GM12878 (cell line): ENCODE data around the gene FITM1. TPM values are rescaled to one million over a fixed set of nuclear protein-coding genes. Genes with fewer than 3 reads are reported as not detected.

ENCODE experiments used
- ATAC-seq: fragments of 200-7000 bp; cut with Tn5 transposase; 3 replicates; pipeline ENCODE4 v1.9.1; 2020; ENCODE audit warnings: mild to moderate bottlenecking, moderate library complexity
- BruUV-seq: library from RNA; stranded (reverse); fragments of 400-500 nt; replicated peaks from 2 replicates; lab custom pipeline; 2021; lab: Mats Ljungman, UMichigan
- CTCF ChIA-PET: fragments of 300-600 bp; sonication (Branson Sonifier 250); formaldehyde crosslinking; extraction: SDS; loops from one replicate; lab custom pipeline; 2021; ENCODE audit warnings: inconsistent platforms; lab: Yijun Ruan, JAX
- POLR2A ChIA-PET: fragments of 350-600 bp; formaldehyde crosslinking; extraction: SDS; loops from one replicate; lab custom pipeline; 2021; ENCODE audit warnings: inconsistent platforms; lab: Charles Lee
- RAD21 ChIA-PET: fragments of 300-600 bp; sonication (Branson Sonifier 250); formaldehyde crosslinking; loops from one replicate; lab custom pipeline; 2023; ENCODE audit warnings: antibody characterized with exemption; ENCODE audit not compliant: unreplicated experiment; lab: Charles Lee
- SMC1A ChIA-PET: fragments of 300-600 bp; sonication (Branson Sonifier 250); formaldehyde crosslinking; loops from one replicate; lab custom pipeline; 2023; ENCODE audit not compliant: unreplicated experiment, uncharacterized antibody; lab: Charles Lee
- DNase-seq: peaks from one replicate; pipeline ENCODE4 v3.0.0-alpha.2; 2011; ENCODE audit warnings: low read depth, low spot score
- FAIRE-seq: peaks from 3 replicates; lab custom pipeline; 2011; peaks lifted over from hg19 to GRCh38; lab: Jason Lieb, UNC
- H2AFZ ChIP-seq: 2 replicates; pipeline ENCODE4 v1.6.0; 2011; ENCODE audit warnings: low read depth, low read length, control low read depth; ENCODE audit not compliant: control insufficient read depth
- H3K27ac ChIP-seq: 2 replicates; pipeline ENCODE4 v1.5.1; 2011; ENCODE audit warnings: control low read depth; ENCODE audit not compliant: control insufficient read depth, insufficient read depth
- H3K27me3 ChIP-seq, 2 experiments: replicated peaks in 1 of 2; 2 replicates each; pipeline versions ENCODE4 v1.6.0 to v1.6.1; 2011; ENCODE audit warnings: low read length in 1 of 2; ENCODE audit not compliant: control insufficient read depth in 2 of 2, insufficient read depth in 2 of 2
- H3K36me3 ChIP-seq, 2 experiments: 2 replicates each; pipeline ENCODE4 v1.5.1; 2011; ENCODE audit warnings: low read length in 1 of 2; ENCODE audit not compliant: control insufficient read depth in 2 of 2, insufficient read depth in 2 of 2
- H3K4me1 ChIP-seq: 2 replicates; pipeline ENCODE4 v1.6.1; 2011; ENCODE audit warnings: mild to moderate bottlenecking, low read length, moderate library complexity, mixed read lengths; ENCODE audit not compliant: control insufficient read depth, insufficient read depth
- H3K4me2 ChIP-seq: 2 replicates; pipeline ENCODE4 v1.6.0; 2011; ENCODE audit warnings: control low read depth; ENCODE audit not compliant: control insufficient read depth, insufficient read depth
- H3K4me3 ChIP-seq: fragments of 200-600 bp; sonication (generic); 2 replicates; pipeline ENCODE4 v1.5.1; 2016
- H3K79me2 ChIP-seq: 2 replicates; pipeline ENCODE4 v1.6.0; 2011; ENCODE audit warnings: low read length; ENCODE audit not compliant: control insufficient read depth, insufficient read depth
- H3K9ac ChIP-seq: 2 replicates; pipeline ENCODE4 v1.8.0; 2011; ENCODE audit warnings: low read length, control low read depth, mixed read lengths; ENCODE audit not compliant: control insufficient read depth, insufficient read depth
- H3K9me3 ChIP-seq: replicated peaks from 3 replicates; pipeline ENCODE4 v1.5.1; 2011; ENCODE audit warnings: mild to moderate bottlenecking, low read length; ENCODE audit not compliant: control insufficient read depth, insufficient read depth
- H4K20me1 ChIP-seq: 2 replicates; pipeline ENCODE4 v1.6.0; 2011; ENCODE audit not compliant: control insufficient read depth, insufficient read depth
- CHD1 ChIP-seq: IDR thresholded peaks from 2 replicates; pipeline ENCODE4 v1.6.1; 2012; ENCODE audit warnings: low read depth, low read length, improper control_type of control experiment
- EED ChIP-seq: sonication (generic); IDR thresholded peaks from 2 replicates; pipeline ENCODE4 v1.6.1; 2016; ENCODE audit warnings: antibody characterized with exemption, low read depth
- ETV6 ChIP-seq, 2 experiments: fragments of 450-650 bp in 1 of 2; IDR thresholded peaks in 1 of 2; conservative IDR thresholded peaks in 1 of 2; 2 replicates each; pipeline ENCODE4 v1.6.1; 2014; ENCODE audit warnings: antibody characterized with exemption in 1 of 2, borderline replicate concordance in 1 of 2, low read depth in 1 of 2, mild to moderate bottlenecking in 1 of 2, moderate library complexity in 1 of 2
- IKZF1 ChIP-seq: fragments of 450-650 bp; conservative IDR thresholded peaks from 2 replicates; pipeline ENCODE4 v1.6.1; 2017; ENCODE audit warnings: antibody characterized with exemption, mild to moderate bottlenecking
- LARP7 ChIP-seq: fragments of 450-650 bp; IDR thresholded peaks from 2 replicates; pipeline ENCODE4 v1.6.1; 2017; ENCODE audit warnings: mild to moderate bottlenecking
- MXI1 ChIP-seq: fragments of 150-350 bp; IDR thresholded peaks from 2 replicates; pipeline ENCODE4 v1.6.1; 2011; ENCODE audit warnings: low read depth, mild to moderate bottlenecking, inconsistent platforms, low read length, improper control_type of control experiment
- MYC ChIP-seq: IDR thresholded peaks from 2 replicates; pipeline ENCODE4 v1.6.1; 2011; ENCODE audit warnings: mild to moderate bottlenecking, low read length, moderate library complexity, inconsistent platforms; ENCODE audit not compliant: insufficient read depth, insufficient replicate concordance, insufficient read length, severe bottlenecking
- NR2F1 ChIP-seq: fragments of 450-650 bp; conservative IDR thresholded peaks from 2 replicates; pipeline ENCODE4 v1.6.1; 2017; ENCODE audit warnings: mild to moderate bottlenecking
- PAX5 ChIP-seq: IDR thresholded peaks from 2 replicates; pipeline ENCODE4 v1.6.1; 2011; ENCODE audit warnings: low read depth, low read length, borderline replicate concordance
- PML ChIP-seq: IDR thresholded peaks from 2 replicates; pipeline ENCODE4 v1.6.1; 2012; ENCODE audit warnings: low read length, inconsistent platforms
- RB1 ChIP-seq: fragments of 450-650 bp; formaldehyde crosslinking; IDR thresholded peaks from 2 replicates; pipeline ENCODE4 v1.6.1; 2017; ENCODE audit warnings: mild to moderate bottlenecking, borderline replicate concordance
- SMARCA5 ChIP-seq: fragments of 450-650 bp; IDR thresholded peaks from 2 replicates; pipeline ENCODE4 v1.6.1; 2017; ENCODE audit warnings: mild to moderate bottlenecking
- SPI1 ChIP-seq: IDR thresholded peaks from 2 replicates; pipeline ENCODE4 v1.6.1; 2011; ENCODE audit warnings: low read depth, mild to moderate bottlenecking, low read length, moderate library complexity, borderline replicate concordance; ENCODE audit not compliant: insufficient read depth
- ZNF274 ChIP-seq: IDR thresholded peaks from one replicate; pipeline ENCODE4 v1.8.0; 2011; ENCODE audit not compliant: insufficient read length, insufficient read depth
- ZNF384 ChIP-seq: IDR thresholded peaks from 2 replicates; pipeline ENCODE4 v1.6.1; 2012; ENCODE audit warnings: low read depth, mild to moderate bottlenecking, low read length, improper control_type of control experiment, borderline replicate concordance
- ZSCAN29 ChIP-seq: fragments of 450-650 bp; IDR thresholded peaks from 2 replicates; pipeline ENCODE4 v1.6.1; 2017; ENCODE audit warnings: mild to moderate bottlenecking, moderate library complexity
- WGBS: methylation state at CpG from one replicate; pipeline ENCODE4 v1.1.6; 2016; ENCODE audit warnings: low lambda C conversion rate; ENCODE audit not compliant: insufficient replicate concordance, insufficient coverage; ENCODE audit errors: missing lambda C conversion rate; 5-methylcytosine and 5-hydroxymethylcytosine counted together
- in situ Hi-C: fragments of 300-500 bp; cut with MboI; formaldehyde crosslinking; loops from 9 replicates; pipeline ENCODE4 v1.14.3; 2018; ENCODE audit warnings: mixed read lengths
- intact Hi-C: fragments of 100-400 bp; cut with micrococcal nuclease; formaldehyde crosslinking; loops from one replicate; pipeline ENCODE4 v1.14.2; 2022; ENCODE audit not compliant: unreplicated experiment
- polyA plus RNA-seq, 11 experiments: library from polyadenylated mRNA; depleted of rRNA in 4 of 11; unstranded in 6 of 11; stranded (reverse) in 5 of 11; fragments of >200 nt; fragmentation: Nextera tagmentation in 4 of 11; fragmentation: Illumina TruSeq in 1 of 11; extraction: Ambion mirVana in 4 of 11; extraction: Trizol in 1 of 11; gene quantifications; 1 replicate in 1 of 11; 2 replicates in 10 of 11; pipeline versions ENCODE4 v1.2.1 to v1.2.3, GENCODE V29; 2011 to 2016; ENCODE audit warnings: inconsistent platforms in 2 of 11, missing spikeins in 2 of 11, low read depth in 1 of 11
- total RNA-seq, 4 experiments: library from RNA; depleted of rRNA in 3 of 4; stranded (reverse); fragments of >200 nt in 3 of 4; fragmentation: Illumina TruSeq in 1 of 4; extraction: Trizol in 1 of 4; gene quantifications; 2 replicates each; pipeline versions ENCODE4 v1.2.1 to v1.2.3, GENCODE V29; 2013 to 2021
- TF ChIP-seq, protein P1 (sequence below): fragments of 450-650 bp; IDR thresholded peaks from 2 replicates; pipeline ENCODE4 v1.6.1; 2016; ENCODE audit warnings: mild to moderate bottlenecking
- TF ChIP-seq, protein P2 (sequence below): fragments of 450-650 bp; conservative IDR thresholded peaks from 2 replicates; pipeline ENCODE4 v1.6.1; 2017; ENCODE audit warnings: mild to moderate bottlenecking, moderate library complexity

Gene FITM1
- total and polyA plus RNA-seq, 10 of the 15 experiments (the other 5 are each of a cell fraction or from before 2014, with no cell fraction given), result 0.11 to 1.9 (median 0.45) TPM; not detected in 2

DNA sequence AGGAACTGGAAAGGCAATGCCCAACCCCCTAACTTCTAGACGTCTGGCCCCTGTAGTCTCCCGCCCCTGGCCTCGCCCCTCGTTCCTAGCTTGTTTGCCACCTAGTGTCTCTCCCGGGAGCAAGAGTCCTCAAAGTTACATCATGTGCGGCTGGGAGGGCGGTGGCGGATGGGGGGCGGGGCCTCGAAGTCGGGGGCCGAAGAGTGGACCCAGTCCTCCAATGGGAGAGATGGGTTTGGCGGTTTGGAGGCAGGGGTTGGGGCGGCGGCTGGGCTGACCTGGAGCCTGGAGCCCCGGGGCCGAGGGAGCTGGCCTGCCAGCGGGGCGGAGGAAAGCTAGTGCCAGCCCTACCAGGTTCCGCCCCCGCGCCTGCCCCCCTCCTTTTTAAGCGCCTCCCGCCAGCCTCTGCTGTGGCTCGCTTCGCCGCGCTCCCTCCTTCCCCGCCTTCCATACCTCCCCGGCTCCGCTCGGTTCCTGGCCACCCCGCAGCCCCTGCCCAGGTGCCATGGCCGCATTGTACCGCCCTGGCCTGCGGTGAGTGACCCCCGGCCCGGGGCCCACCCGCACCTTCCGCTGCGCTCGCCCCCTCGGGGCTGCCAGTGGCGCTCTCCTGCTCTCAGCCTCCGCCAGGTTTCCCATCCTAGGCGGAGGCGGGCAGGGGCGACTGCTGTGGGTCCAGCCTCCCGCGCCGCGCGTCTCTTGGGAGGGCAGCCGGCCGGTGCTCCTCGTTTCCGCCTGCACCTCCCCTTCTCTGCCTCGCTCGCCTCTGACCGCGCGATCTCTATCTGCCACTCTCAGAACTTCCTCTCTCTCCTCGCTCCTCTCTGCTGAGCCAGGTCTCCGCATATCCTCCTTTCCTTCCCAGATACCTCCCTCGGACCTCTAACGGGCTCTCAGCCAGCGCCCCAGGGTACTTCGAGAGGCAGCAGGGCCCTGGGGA lies 36.3 kb upstream of the FITM1 start, which contains the start of gene PCK2:
Gene PCK2 (plus strand): TSS at position 411 of the 940 bp plus-strand sequence. CDS start 95 bp downstream, at position 506.
- ATAC-seq (peak; percentile 79), FAIRE-seq (no peak), DNase-seq (no peak)
- ChIA-PET SMC1A (interaction anchor here (0.9 to 9.2 kb wide), 13 partner anchors 12 to 149 kb away, joined by 3 to 195 read pairs (median 7); partner anchors contain the start of genes DCAF11, IPO4, IRF9 and NRL), RAD21 (interaction anchor here (0.6 to 9.1 kb wide), 17 partner anchors 13 to 935 kb away, joined by 3 to 153 read pairs (median 6); partner anchors contain the start of genes CARMIL3, CIDEB, DCAF11 and IPO4), CTCF (interaction anchor here (0.6 to 11.2 kb wide), 17 partner anchors 8 to 428 kb away, joined by 3 to 294 read pairs (median 7); partner anchors contain the start of genes DCAF11, IRF9, LTB4R2 and NRL), POLR2A (interaction anchor here (0.7 to 6.8 kb wide), 21 partner anchors 8 to 1614 kb away, joined by 3 to 90 read pairs (median 6); partner anchors contain the start of genes CARMIL3, CHMP4A, DCAF11 and EMC9)
- peak within 1 kb of the TSS; percentile 64 for H3K4me2 ChIP-seq
- H3K4me1 ChIP-seq, result 0 out of 2 replicates have a peak, but pooled peaks cover 3% of the 10 kb centered on the region
- 2% methylated on average over 55 of the region's 68 CpGs for WGBS
- peak within 1 kb of the TSS; percentile 100 for H3K9ac ChIP-seq
- H4K20me1 ChIP-seq, result no peaks in the 10 kb centered on the region
- peaks cover 24% of the 10 kb centered on the region for H3K79me2 ChIP-seq
- peaks cover 0 to 7% of the 10 kb centered on the region in 2 experiments; a peak in 2 of 4 replicates for H3K36me3 ChIP-seq
- H3K27me3 ChIP-seq, result no peaks in the 10 kb centered on the region
- TSS peak; percentile 80 for BruUV-seq
- peak within 1 kb of the TSS; percentile 98 for H3K4me3 ChIP-seq
- H3K9me3 ChIP-seq, result no peaks in the 10 kb centered on the region
- intact Hi-C loops, result loop anchor here (5.0 kb wide), 1 partner anchor 203 kb away; the partner anchor contains the start of genes DHRS1 and NOP9
- peak within 1 kb of the TSS; percentile 99 for H3K27ac ChIP-seq
- in situ Hi-C loops, result loop anchor here (5.0 kb wide), 2 partner anchors 37 to 117 kb away; no protein-coding TSS in a partner anchor
- peak within 1 kb of the TSS; percentile 36 for H2AFZ ChIP-seq
- TF ChIP-seq PML, result peak; percentile 52; the same call in 1 of the 2 replicates
- TF ChIP-seq LARP7, result peak; percentile 84
- TF ChIP-seq MYC, result peak; percentile 52
- TF ChIP-seq EED, result peak; percentile 29; the same call in 1 of the 2 replicates
- no peak for TF ChIP-seq ZSCAN29
- TF ChIP-seq, protein P1, sequence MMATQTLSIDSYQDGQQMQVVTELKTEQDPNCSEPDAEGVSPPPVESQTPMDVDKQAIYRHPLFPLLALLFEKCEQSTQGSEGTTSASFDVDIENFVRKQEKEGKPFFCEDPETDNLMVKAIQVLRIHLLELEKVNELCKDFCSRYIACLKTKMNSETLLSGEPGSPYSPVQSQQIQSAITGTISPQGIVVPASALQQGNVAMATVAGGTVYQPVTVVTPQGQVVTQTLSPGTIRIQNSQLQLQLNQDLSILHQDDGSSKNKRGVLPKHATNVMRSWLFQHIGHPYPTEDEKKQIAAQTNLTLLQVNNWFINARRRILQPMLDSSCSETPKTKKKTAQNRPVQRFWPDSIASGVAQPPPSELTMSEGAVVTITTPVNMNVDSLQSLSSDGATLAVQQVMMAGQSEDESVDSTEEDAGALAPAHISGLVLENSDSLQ, result peak; percentile 84
- TF ChIP-seq ZNF274, result no peak
- TF ChIP-seq, protein P2, sequence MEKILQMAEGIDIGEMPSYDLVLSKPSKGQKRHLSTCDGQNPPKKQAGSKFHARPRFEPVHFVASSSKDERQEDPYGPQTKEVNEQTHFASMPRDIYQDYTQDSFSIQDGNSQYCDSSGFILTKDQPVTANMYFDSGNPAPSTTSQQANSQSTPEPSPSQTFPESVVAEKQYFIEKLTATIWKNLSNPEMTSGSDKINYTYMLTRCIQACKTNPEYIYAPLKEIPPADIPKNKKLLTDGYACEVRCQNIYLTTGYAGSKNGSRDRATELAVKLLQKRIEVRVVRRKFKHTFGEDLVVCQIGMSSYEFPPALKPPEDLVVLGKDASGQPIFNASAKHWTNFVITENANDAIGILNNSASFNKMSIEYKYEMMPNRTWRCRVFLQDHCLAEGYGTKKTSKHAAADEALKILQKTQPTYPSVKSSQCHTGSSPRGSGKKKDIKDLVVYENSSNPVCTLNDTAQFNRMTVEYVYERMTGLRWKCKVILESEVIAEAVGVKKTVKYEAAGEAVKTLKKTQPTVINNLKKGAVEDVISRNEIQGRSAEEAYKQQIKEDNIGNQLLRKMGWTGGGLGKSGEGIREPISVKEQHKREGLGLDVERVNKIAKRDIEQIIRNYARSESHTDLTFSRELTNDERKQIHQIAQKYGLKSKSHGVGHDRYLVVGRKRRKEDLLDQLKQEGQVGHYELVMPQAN, result peak; percentile 78
- peak; percentile 28; the same call in 1 of the 2 replicates for TF ChIP-seq MXI1
- 0 out of 4 replicates have a peak, but pooled peaks of 1 of the 2 experiments have one; percentile 39 for TF ChIP-seq ETV6 (conservative IDR thresholded peaks at IDR 0.05 in 1 of 2, IDR thresholded peaks at IDR 0.05 in 1 of 2; ENCODE audit: borderline replicate concordance in 1 of 2, low read depth in 1 of 2)
- no peak for TF ChIP-seq ZNF384
- peak; percentile 64; the same call in 1 of the 2 replicates for TF ChIP-seq NR2F1
- peak; percentile 66; the same call in 1 of the 2 replicates for TF ChIP-seq SPI1
- 0 out of 2 replicates have a peak, but pooled peaks have one; percentile 65 for TF ChIP-seq CHD1
- peak; percentile 44; the same call in 1 of the 2 replicates for TF ChIP-seq RB1
- TF ChIP-seq SMARCA5, result peak; percentile 91
- 0 out of 2 replicates have a peak, but pooled peaks have one; percentile 19 for TF ChIP-seq PAX5
- peak; percentile 73 for TF ChIP-seq IKZF1
